H1 (cell line): ENCODE results near the gene CMSS1. TPM values are rescaled to one million over a fixed set of nuclear protein-coding genes. Genes with fewer than 3 reads are reported as not detected.

Experiments
- CTCF ChIA-PET: fragments of 300-600 bp; sonication (Branson Sonifier 250); formaldehyde crosslinking; loops from one replicate; lab custom pipeline; 2021; ENCODE audit not compliant: partially characterized antibody; lab: Charles Lee
- POLR2A ChIA-PET: fragments of 300-600 bp; sonication (Branson Sonifier 250); formaldehyde crosslinking; loops from one replicate; lab custom pipeline; 2021; ENCODE audit warnings: inconsistent platforms; ENCODE audit not compliant: partially characterized antibody; lab: Charles Lee
- DNase-seq, 2 experiments: peaks; one replicate each; pipeline versions ENCODE4 v3.0.0 to v3.0.0-alpha.2; 2010 to 2022; ENCODE audit warnings: low spot score in 2 of 2, low read depth in 1 of 2, mixed read lengths in 1 of 2
- FAIRE-seq: peaks from 2 replicates; lab custom pipeline; 2011; peaks lifted over from hg19 to GRCh38; lab: Jason Lieb, UNC
- H2AFZ ChIP-seq: 2 replicates; pipeline ENCODE4 v1.8.1; 2012; ENCODE audit warnings: low read length, inconsistent platforms
- H2AK5ac ChIP-seq: 2 replicates; pipeline ENCODE4 v1.6.1; 2013; ENCODE audit warnings: low read depth, low read length
- H2BK120ac ChIP-seq: replicated peaks from 2 replicates; pipeline ENCODE3; 2013; ENCODE audit warnings: low read depth, low read length, inconsistent platforms
- H2BK12ac ChIP-seq: 2 replicates; pipeline ENCODE4 v1.6.1; 2013; ENCODE audit warnings: low read depth, low read length
- H2BK15ac ChIP-seq: 2 replicates; pipeline ENCODE4 v1.6.1; 2013; ENCODE audit warnings: low read length
- H2BK20ac ChIP-seq: 2 replicates; pipeline ENCODE4 v1.6.1; 2013; ENCODE audit warnings: low read length
- H2BK5ac ChIP-seq: 2 replicates; pipeline ENCODE4 v1.6.1; 2013; ENCODE audit warnings: low read depth, low read length
- H3K14ac ChIP-seq: 2 replicates; pipeline ENCODE4 v1.6.1; 2013; ENCODE audit warnings: inconsistent platforms; ENCODE audit not compliant: insufficient read length
- H3K18ac ChIP-seq: 2 replicates; pipeline ENCODE4 v1.6.1; 2013; ENCODE audit warnings: low read length; ENCODE audit errors: extremely low read depth
- H3K23ac ChIP-seq: 2 replicates; pipeline ENCODE4 v1.6.1; 2013; ENCODE audit warnings: inconsistent platforms; ENCODE audit not compliant: insufficient read length
- H3K23me2 ChIP-seq: 2 replicates; pipeline ENCODE4 v1.6.1; 2013; ENCODE audit warnings: low read depth, low read length
- H3K27ac ChIP-seq: 2 replicates; pipeline ENCODE4 v1.6.1; 2011; ENCODE audit warnings: low read depth, low read length, inconsistent platforms
- H3K27me3 ChIP-seq, 4 experiments: replicated peaks in 1 of 4; 1 replicate in 1 of 4; 2 replicates in 3 of 4; pipeline versions ENCODE4 v1.6.1 to v1.8.1; 2011 to 2013; ENCODE audit warnings: low read length in 3 of 4, mild to moderate bottlenecking in 3 of 4, inconsistent platforms in 2 of 4, mixed read lengths in 2 of 4, moderate library complexity in 1 of 4; ENCODE audit not compliant: control insufficient read depth in 3 of 4, insufficient read depth in 3 of 4; ENCODE audit errors: extremely low read depth in 1 of 4
- H3K36me3 ChIP-seq, 4 experiments: 2 replicates each; pipeline versions ENCODE4 v1.6.1 to v1.8.1; 2011 to 2013; ENCODE audit warnings: mild to moderate bottlenecking in 4 of 4, low read length in 3 of 4, moderate library complexity in 2 of 4, control low read depth in 1 of 4, inconsistent platforms in 1 of 4; ENCODE audit not compliant: insufficient read depth in 4 of 4, control insufficient read depth in 2 of 4
- H3K4ac ChIP-seq: replicated peaks from 2 replicates; pipeline ENCODE3; 2013; ENCODE audit warnings: low read length, low read depth, mixed read lengths, inconsistent platforms; ENCODE audit not compliant: insufficient read length
- H3K4me1 ChIP-seq, 4 experiments: replicated peaks in 1 of 4; 1 replicate in 1 of 4; 2 replicates in 3 of 4; pipeline versions ENCODE4 v1.6.1 to v1.8.1; 2011 to 2013; ENCODE audit warnings: low read length in 3 of 4, inconsistent platforms in 2 of 4, mixed read lengths in 1 of 4; ENCODE audit not compliant: insufficient read depth in 4 of 4, control insufficient read depth in 3 of 4
- H3K4me2 ChIP-seq, 2 experiments: 2 replicates each; pipeline versions ENCODE4 v1.6.1 to v1.8.1; 2011 to 2013; ENCODE audit warnings: low read depth in 2 of 2, low read length in 2 of 2, control low read depth in 1 of 2, inconsistent platforms in 1 of 2, mild to moderate bottlenecking in 1 of 2; ENCODE audit not compliant: insufficient read depth in 1 of 2
- H3K4me3 ChIP-seq, 4 experiments: fragments of 200-600, 300-600 bp in 1 of 4; sonication (generic), shearing (Covaris generic), sonication (Bioruptor Twin) in 1 of 4; 2 replicates each; pipeline versions ENCODE4 v1.5.1 to v1.8.1; 2011 to 2016; ENCODE audit warnings: low read length in 4 of 4, low read depth in 3 of 4, control low read depth in 2 of 4, inconsistent platforms in 2 of 4, mild to moderate bottlenecking in 2 of 4, mixed read lengths in 1 of 4, moderate library complexity in 1 of 4; ENCODE audit not compliant: insufficient read depth in 2 of 4; ENCODE audit errors: extremely low read depth in 1 of 4
- H3K56ac ChIP-seq: replicated peaks from 2 replicates; pipeline ENCODE3; 2013; ENCODE audit warnings: low read depth, mild to moderate bottlenecking, mixed read lengths, low read length, inconsistent platforms; ENCODE audit not compliant: insufficient read length
- H3K79me1 ChIP-seq: 2 replicates; pipeline ENCODE4 v1.6.1; 2013; ENCODE audit warnings: low read depth, low read length, control low read depth
- H3K79me2 ChIP-seq, 2 experiments: 2 replicates each; pipeline versions ENCODE4 v1.6.1 to v1.8.1; 2012 to 2013; ENCODE audit warnings: low read length in 2 of 2, mild to moderate bottlenecking in 2 of 2, inconsistent platforms in 1 of 2; ENCODE audit not compliant: insufficient read depth in 2 of 2, control insufficient read depth in 1 of 2
- H3K9ac ChIP-seq, 4 experiments: replicated peaks in 1 of 4; 1 replicate in 1 of 4; 2 replicates in 3 of 4; pipeline versions ENCODE4 v1.6.1 to v1.8.1; 2011 to 2013; ENCODE audit warnings: low read depth in 3 of 4, low read length in 3 of 4, control low read depth in 2 of 4, mild to moderate bottlenecking in 2 of 4, moderate library complexity in 2 of 4, inconsistent platforms in 1 of 4; ENCODE audit errors: extremely low read depth in 1 of 4
- H3K9me3 ChIP-seq, 2 experiments: 2 replicates each; pipeline versions ENCODE4 v1.6.1 to v1.8.1; 2012 to 2013; ENCODE audit warnings: mild to moderate bottlenecking in 2 of 2, moderate library complexity in 2 of 2, control low read depth in 1 of 2, inconsistent platforms in 1 of 2, low read depth in 1 of 2, low read length in 1 of 2, mixed read lengths in 1 of 2; ENCODE audit not compliant: insufficient read depth in 2 of 2
- H4K20me1 ChIP-seq, 2 experiments: replicated peaks in 1 of 2; 2 replicates each; pipeline versions ENCODE3 to v1.8.1; 2011 to 2013; ENCODE audit warnings: inconsistent platforms in 2 of 2, low read length in 2 of 2, mild to moderate bottlenecking in 1 of 2; ENCODE audit not compliant: insufficient read depth in 2 of 2, control insufficient read depth in 1 of 2
- H4K5ac ChIP-seq: 2 replicates; pipeline ENCODE4 v1.6.1; 2013; ENCODE audit warnings: low read length, low read depth, mixed read lengths, inconsistent platforms; ENCODE audit not compliant: insufficient read length
- H4K8ac ChIP-seq: 2 replicates; pipeline ENCODE4 v1.8.0; 2013; ENCODE audit warnings: mild to moderate bottlenecking, moderate library complexity, low read length, inconsistent platforms; ENCODE audit not compliant: insufficient read depth; ENCODE audit errors: extremely low read depth
- H4K91ac ChIP-seq: replicated peaks from 2 replicates; pipeline ENCODE3; 2013; ENCODE audit warnings: low read length, mixed read lengths, inconsistent platforms; ENCODE audit not compliant: insufficient read length
- BRCA1 ChIP-seq: IDR thresholded peaks from 2 replicates; pipeline ENCODE4 v1.6.1; 2012; ENCODE audit warnings: low read depth, low read length, improper control_type of control experiment
- CTBP2 ChIP-seq: IDR thresholded peaks from 2 replicates; pipeline ENCODE4 v1.7.0; 2011; ENCODE audit warnings: borderline replicate concordance, mild to moderate bottlenecking, moderate library complexity, mixed read lengths, low read length; ENCODE audit not compliant: insufficient read depth, insufficient read length
- RXRA ChIP-seq: IDR thresholded peaks from 2 replicates; pipeline ENCODE4 v1.6.1; 2011; ENCODE audit warnings: low read depth, mild to moderate bottlenecking, low read length, moderate library complexity; ENCODE audit not compliant: insufficient read depth
- SP2 ChIP-seq: IDR thresholded peaks from 2 replicates; pipeline ENCODE4 v1.6.1; 2012; ENCODE audit warnings: mild to moderate bottlenecking, low read length, inconsistent platforms
- TBP ChIP-seq: IDR thresholded peaks from 2 replicates; pipeline ENCODE4 v1.6.1; 2011; ENCODE audit warnings: low read depth, low read length, improper control_type of control experiment
- TCF12 ChIP-seq: IDR thresholded peaks from 2 replicates; pipeline ENCODE4 v1.6.1; 2011; ENCODE audit warnings: low read depth, mild to moderate bottlenecking, low read length
- TEAD4 ChIP-seq: IDR thresholded peaks from 2 replicates; pipeline ENCODE4 v1.6.1; 2012; ENCODE audit warnings: low read depth, low read length, inconsistent platforms, mixed read lengths
- YY1 ChIP-seq: IDR thresholded peaks from 2 replicates; pipeline ENCODE4 v1.6.1; 2011; ENCODE audit warnings: low read depth, mild to moderate bottlenecking, low read length
- WGBS, 2 experiments: shearing (Covaris generic) in 1 of 2; methylation state at CpG; one replicate each; pipeline versions ENCODE4 v1.1.6 to v1.1.7; 2013 to 2015; ENCODE audit warnings: low lambda C conversion rate in 2 of 2, mixed read lengths in 2 of 2, inconsistent platforms in 1 of 2, low coverage in 1 of 2, missing lambda C conversion rate in 1 of 2; ENCODE audit not compliant: insufficient replicate concordance in 2 of 2, insufficient coverage in 1 of 2, insufficient read length in 1 of 2; ENCODE audit errors: extremely low coverage in 1 of 2, missing lambda C conversion rate in 1 of 2; 5-methylcytosine and 5-hydroxymethylcytosine counted together
- polyA plus RNA-seq, 7 experiments: library from polyadenylated mRNA; depleted of rRNA in 3 of 7; stranded (reverse) in 5 of 7; unstranded in 2 of 7; fragments of >200 nt in 5 of 7; fragments of 200-250 nt in 2 of 7; gene quantifications; 1 replicate in 5 of 7; 2 replicates in 1 of 7; 4 replicates in 1 of 7; pipeline versions ENCODE4 v1.2.1 to v1.2.3, GENCODE V29; 2011 to 2013; ENCODE audit warnings: missing spikeins in 2 of 7, mixed read lengths in 2 of 7
- total RNA-seq: library from RNA; stranded (reverse); fragmentation: NEBNext Ultra II Directional; extraction: Animal tissue kit (Norgen Biotek cat#: 25700); gene quantifications from 2 replicates; pipeline ENCODE4 v1.2.1, GENCODE V29; 2021

Gene CMSS1
- total and polyA plus RNA-seq, 2 of the 8 experiments (the other 6 are each of a cell fraction or from before 2014, with no cell fraction given): 15.2 to 75.1 TPM

GRCh38 chr3:100110162-100110561 lies 292.5 kb downstream of the CMSS1 start:
- WGBS, 2 experiments: 81% methylated on average over 1 of the region's 1 CpG; no CpG with 5 or more reads in 1 of the 2 experiments
- H4K91ac ChIP-seq: no peak overlapping the region
- H2AFZ ChIP-seq: no peak overlapping the region
- no peaks in the 10 kb centered on the region for H3K9me3 ChIP-seq
- H3K27ac ChIP-seq: no peak overlapping the region
- H2BK12ac ChIP-seq: no peak overlapping the region
- no peak overlapping the region for H3K23ac ChIP-seq
- no peak for FAIRE-seq
- H4K8ac ChIP-seq: no peak overlapping the region
- peaks cover 0 to 2% (median 0%) of the 10 kb centered on the region in 4 experiments; a peak in 1 of 7 replicates for H3K4me1 ChIP-seq
- no peak overlapping the region for H3K4me3 ChIP-seq
- no peaks in the 10 kb centered on the region for H3K23me2 ChIP-seq
- no peak overlapping the region for H2BK120ac ChIP-seq
- H4K20me1 ChIP-seq: no peaks in the 10 kb centered on the region
- H4K5ac ChIP-seq: no peak overlapping the region
- no peak overlapping the region for H3K4me2 ChIP-seq
- no peaks in the 10 kb centered on the region for H3K27me3 ChIP-seq
- H3K9ac ChIP-seq: no peak overlapping the region; a peak in 1 of 7 replicates
- POLR2A ChIA-PET: no interaction called here
- no peaks in the 10 kb centered on the region for H3K79me1 ChIP-seq
- DNase-seq: no peak
- no peak overlapping the region for H3K14ac ChIP-seq
- H3K4ac ChIP-seq: no peak overlapping the region
- no peak overlapping the region for H2BK20ac ChIP-seq
- no peaks in the 10 kb centered on the region for H3K36me3 ChIP-seq
- H3K18ac ChIP-seq: no peak overlapping the region
- no peak overlapping the region for H2AK5ac ChIP-seq
- no peak overlapping the region for H2BK15ac ChIP-seq
- H2BK5ac ChIP-seq: no peak overlapping the region
- CTCF ChIA-PET: interaction anchor here (0.7 to 3.8 kb wide), 5 partner anchors 9 to 41 kb away, joined by 3 to 11 read pairs (median 4); no protein-coding TSS in a partner anchor
- H3K56ac ChIP-seq: no peak overlapping the region
- H3K79me2 ChIP-seq: no peaks in the 10 kb centered on the region
- TF ChIP-seq SP2: no peak
- no peak for TF ChIP-seq CTBP2
- no peak for TF ChIP-seq TBP
- no peak for TF ChIP-seq RXRA
- TF ChIP-seq TCF12: no peak
- TF ChIP-seq BRCA1: no peak
- no peak for TF ChIP-seq YY1
- TF ChIP-seq TEAD4: no peak
